ENCODE measurements around the gene SLC22A1.

GRCh38 chr6:160162030-160162566 lies 40.5 kb downstream of the SLC22A1 start:
- TF ChIP-seq CTCF (conservative IDR thresholded peaks at IDR 0.05; ENCODE audit: low read depth, low read length) (no peak), POLR2A (IDR thresholded peaks at IDR 0.05; ENCODE audit: low read depth, low read length) (no peak), RCOR1 (IDR thresholded peaks at IDR 0.05; ENCODE audit: insufficient replicate concordance, low read length) (no peak), CEBPB (IDR thresholded peaks at IDR 0.05; ENCODE audit: low read depth, low read length) (no peak), MAZ (IDR thresholded peaks at IDR 0.05; ENCODE audit: borderline replicate concordance, low read depth, low read length) (no peak)
